ENCODE data around the gene ACADL. TPM values are rescaled to one million over a fixed set of nuclear protein-coding genes. Genes with fewer than 3 reads are reported as not detected.
"Not testable (repeated sequence)": the region's sequence is repeated elsewhere in the genome, so short reads cannot be mapped to it uniquely, and the experiment has no call there.

ACADL gene
- total RNA-seq, 6 experiments from 2014 or later: not detected

- Mint-ChIP-seq H3K27me3 (ENCODE audit: insufficient read depth) (peaks cover 5% of the 10 kb centered on the region; the same call in 1 of the 2 replicates), H3K36me3 (ENCODE audit: low read depth) (peaks cover 18% of the 10 kb centered on the region), H3K27ac (no peak overlapping the region), H3K4me3 (no peak overlapping the region), H3K4me1 (ENCODE audit: low read depth) (no peaks in the 10 kb centered on the region), H3K9me3 (peaks cover 19% of the 10 kb centered on the region)
- no peak for DNase-seq
- no peak for TF ChIP-seq CTCF (IDR thresholded peaks at IDR 0.05)
These were observed 36.5 kb downstream of the ACADL start for GRCh38 chr2:210188755-210189154.

GRCh38 chr2:210188190-210188589 is 37.1 kb downstream of the ACADL start:
- Mint-ChIP-seq H3K36me3 (ENCODE audit: low read depth) (peaks cover 18% of the 10 kb centered on the region), H3K9me3 (peaks cover 21% of the 10 kb centered on the region), H3K27ac (no peak overlapping the region), H3K4me1 (ENCODE audit: low read depth) (no peaks in the 10 kb centered on the region), H3K27me3 (ENCODE audit: insufficient read depth) (peaks cover 5% of the 10 kb centered on the region; the same call in 1 of the 2 replicates), H3K4me3 (no peak overlapping the region)
- no peak for DNase-seq
- no peak for TF ChIP-seq CTCF (IDR thresholded peaks at IDR 0.05)

GRCh38 chr2:210183936-210184335 is 41.3 kb downstream of the ACADL start:
- Mint-ChIP-seq H3K9me3 (peaks cover 21% of the 10 kb centered on the region), H3K36me3 (ENCODE audit: low read depth) (peaks cover 18% of the 10 kb centered on the region), H3K27me3 (ENCODE audit: insufficient read depth) (peaks cover 14% of the 10 kb centered on the region)
- not testable (repeated sequence) for H3K27ac Mint-ChIP-seq; H3K4me3 Mint-ChIP-seq; H3K4me1 Mint-ChIP-seq (ENCODE audit: low read depth); DNase-seq

GRCh38 chr2:210181606-210182088 is 43.6 kb downstream of the ACADL start:
- not testable (repeated sequence) for H3K27ac Mint-ChIP-seq
- H3K9me3 Mint-ChIP-seq: peaks cover 21% of the 10 kb centered on the region

GRCh38 chr2:210181033-210181605 is 44.1 kb downstream of the ACADL start:
- Mint-ChIP-seq H3K27me3 (ENCODE audit: insufficient read depth) (peaks cover 17% of the 10 kb centered on the region), H3K36me3 (ENCODE audit: low read depth) (peaks cover 18% of the 10 kb centered on the region), H3K9me3 (peaks cover 21% of the 10 kb centered on the region)
- H3K4me3 Mint-ChIP-seq; H3K4me1 Mint-ChIP-seq (ENCODE audit: low read depth); DNase-seq; H3K27ac Mint-ChIP-seq: not testable (repeated sequence)

More at GRCh38 chr2:210181606-210182088, 43.6 kb downstream of the ACADL start:
- DNase-seq; H3K4me3 Mint-ChIP-seq; H3K4me1 Mint-ChIP-seq (ENCODE audit: low read depth): not testable (repeated sequence)
- peaks cover 18% of the 10 kb centered on the region for H3K36me3 Mint-ChIP-seq (ENCODE audit: low read depth)
- H3K27me3 Mint-ChIP-seq (ENCODE audit: insufficient read depth): peaks cover 17% of the 10 kb centered on the region

GRCh38 chr2:210180477-210180876 is 44.8 kb downstream of the ACADL start:
- no peak overlapping the region for H3K4me3 Mint-ChIP-seq
- no peak for TF ChIP-seq CTCF (IDR thresholded peaks at IDR 0.05)
- H3K27ac Mint-ChIP-seq: no peak overlapping the region
- H3K9me3 Mint-ChIP-seq: peaks cover 18% of the 10 kb centered on the region
- peaks cover 15% of the 10 kb centered on the region for H3K36me3 Mint-ChIP-seq (ENCODE audit: low read depth)
- H3K4me1 Mint-ChIP-seq (ENCODE audit: low read depth): no peaks in the 10 kb centered on the region
- H3K27me3 Mint-ChIP-seq (ENCODE audit: insufficient read depth): peaks cover 17% of the 10 kb centered on the region
- no peak for DNase-seq

- H3K9me3 Mint-ChIP-seq: peaks cover 9% of the 10 kb centered on the region
- no peak for TF ChIP-seq CTCF (IDR thresholded peaks at IDR 0.05)
- H3K36me3 Mint-ChIP-seq (ENCODE audit: low read depth): peaks cover 7% of the 10 kb centered on the region; the same call in 1 of the 2 replicates
- H3K4me1 Mint-ChIP-seq (ENCODE audit: low read depth): no peaks in the 10 kb centered on the region
- no peak overlapping the region for H3K27ac Mint-ChIP-seq
- no peak for DNase-seq
- no peak overlapping the region for H3K4me3 Mint-ChIP-seq
- H3K27me3 Mint-ChIP-seq (ENCODE audit: insufficient read depth): peaks cover 14% of the 10 kb centered on the region
These were observed 45.8 kb downstream of the ACADL start for GRCh38 chr2:210179351-210179990.
